Neuronal stem cell (in vitro differentiated cells): ENCODE data around the gene CTNNBIP1.
A peak's percentile ranks its signal among the peaks of the same experiment; 100 is the strongest.

Experiments used
- DNase-seq: peaks from one replicate; pipeline ENCODE4 v3.0.0-alpha.2; 2013; ENCODE audit warnings: low spot score
- H2AFZ ChIP-seq: one replicate; pipeline ENCODE4 v1.6.1; 2013; ENCODE audit warnings: mild to moderate bottlenecking, low read length, inconsistent platforms
- H2AK5ac ChIP-seq: 2 replicates; pipeline ENCODE4 v1.6.1; 2013; ENCODE audit warnings: low read depth, mild to moderate bottlenecking, inconsistent platforms, low read length, moderate library complexity, mixed read lengths
- H2BK120ac ChIP-seq: 2 replicates; pipeline ENCODE4 v1.6.1; 2013; ENCODE audit warnings: low read depth, mild to moderate bottlenecking, inconsistent platforms, low read length, moderate library complexity, mixed read lengths
- H2BK12ac ChIP-seq: one replicate; pipeline ENCODE4 v1.6.1; 2013; ENCODE audit warnings: low read length, inconsistent platforms
- H2BK15ac ChIP-seq: 2 replicates; pipeline ENCODE4 v1.6.1; 2013; ENCODE audit warnings: mild to moderate bottlenecking, low read length, inconsistent platforms, mixed read lengths
- H2BK5ac ChIP-seq: one replicate; pipeline ENCODE4 v1.6.1; 2013; ENCODE audit warnings: inconsistent platforms, mild to moderate bottlenecking, low read length, moderate library complexity
- H3K14ac ChIP-seq: one replicate; pipeline ENCODE4 v1.6.1; 2013; ENCODE audit warnings: low read length, inconsistent platforms
- H3K18ac ChIP-seq: 2 replicates; pipeline ENCODE4 v1.6.1; 2013; ENCODE audit warnings: low read length, inconsistent platforms
- H3K23ac ChIP-seq: 2 replicates; pipeline ENCODE4 v1.6.1; 2013; ENCODE audit warnings: low read depth, mild to moderate bottlenecking, mixed read lengths, low read length, inconsistent platforms; ENCODE audit not compliant: poor library complexity
- H3K27ac ChIP-seq: replicated peaks from 3 replicates; pipeline ENCODE4 v1.5.1; 2013; ENCODE audit warnings: low read length, inconsistent platforms
- H3K27me3 ChIP-seq, 3 experiments: 2 replicates each; pipeline ENCODE4 v1.6.1; 2013; ENCODE audit warnings: low read length in 3 of 3, mild to moderate bottlenecking in 2 of 3, inconsistent platforms in 1 of 3, low read depth in 1 of 3, mixed read lengths in 1 of 3, moderate library complexity in 1 of 3; ENCODE audit not compliant: control insufficient read depth in 3 of 3, insufficient read depth in 3 of 3
- H3K36me3 ChIP-seq, 2 donors: replicated peaks in 1 of 2; 2 replicates each; pipeline ENCODE4 v1.6.1; 2013; ENCODE audit warnings: low read length in 2 of 2; ENCODE audit not compliant: control insufficient read depth in 2 of 2, insufficient read depth in 2 of 2
- H3K4ac ChIP-seq: 2 replicates; pipeline ENCODE4 v1.6.1; 2013; ENCODE audit warnings: inconsistent platforms, mild to moderate bottlenecking, low read length, moderate library complexity
- H3K4me1 ChIP-seq, 2 donors: 1 replicate in 1 of 2; 2 replicates in 1 of 2; pipeline ENCODE4 v1.6.1; 2013; ENCODE audit warnings: low read length in 2 of 2, low read depth in 1 of 2; ENCODE audit not compliant: control insufficient read depth in 2 of 2, insufficient read depth in 1 of 2
- H3K4me2 ChIP-seq: one replicate; pipeline ENCODE4 v1.6.1; 2013; ENCODE audit warnings: mild to moderate bottlenecking, low read length, inconsistent platforms; ENCODE audit not compliant: insufficient read depth, poor library complexity, severe bottlenecking
- H3K4me3 ChIP-seq, 2 donors: 2 replicates each; pipeline ENCODE4 v1.5.1; 2013; ENCODE audit warnings: low read length in 2 of 2, mild to moderate bottlenecking in 2 of 2, inconsistent platforms in 1 of 2, moderate library complexity in 1 of 2
- H3K79me1 ChIP-seq: one replicate; pipeline ENCODE4 v1.6.1; 2013; ENCODE audit warnings: low read depth, mild to moderate bottlenecking, inconsistent platforms, low read length, moderate library complexity
- H3K9ac ChIP-seq: one replicate; pipeline ENCODE4 v1.6.1; 2013; ENCODE audit warnings: mild to moderate bottlenecking, low read depth, low read length, inconsistent platforms; ENCODE audit not compliant: poor library complexity
- H3K9me3 ChIP-seq, 2 donors: replicated peaks in 1 of 2; 2 replicates each; pipeline versions ENCODE3 to v1.6.1; 2013; ENCODE audit warnings: low read length in 2 of 2, mild to moderate bottlenecking in 2 of 2, inconsistent platforms in 1 of 2, low read depth in 1 of 2, mixed read lengths in 1 of 2, moderate library complexity in 1 of 2; ENCODE audit not compliant: control insufficient read depth in 2 of 2, insufficient read depth in 1 of 2
- H4K8ac ChIP-seq: one replicate; pipeline ENCODE4 v1.6.1; 2013; ENCODE audit warnings: low read depth, mild to moderate bottlenecking, inconsistent platforms, low read length, moderate library complexity
- H4K91ac ChIP-seq: one replicate; pipeline ENCODE4 v1.6.1; 2013; ENCODE audit warnings: low read length, low read depth, mild to moderate bottlenecking, inconsistent platforms; ENCODE audit not compliant: poor library complexity
- WGBS, 2 donors: extraction: QIAGEN DNeasy Blood & Tissue Kit; methylation state at CpG; one replicate each; pipeline ENCODE4 v1.1.7; 2013; ENCODE audit warnings: missing lambda C conversion rate in 2 of 2, mixed read lengths in 1 of 2; ENCODE audit not compliant: insufficient read length in 2 of 2, insufficient replicate concordance in 1 of 2; ENCODE audit errors: extremely low coverage in 2 of 2; 5-methylcytosine and 5-hydroxymethylcytosine counted together

The CTNNBIP1 gene

DNA sequence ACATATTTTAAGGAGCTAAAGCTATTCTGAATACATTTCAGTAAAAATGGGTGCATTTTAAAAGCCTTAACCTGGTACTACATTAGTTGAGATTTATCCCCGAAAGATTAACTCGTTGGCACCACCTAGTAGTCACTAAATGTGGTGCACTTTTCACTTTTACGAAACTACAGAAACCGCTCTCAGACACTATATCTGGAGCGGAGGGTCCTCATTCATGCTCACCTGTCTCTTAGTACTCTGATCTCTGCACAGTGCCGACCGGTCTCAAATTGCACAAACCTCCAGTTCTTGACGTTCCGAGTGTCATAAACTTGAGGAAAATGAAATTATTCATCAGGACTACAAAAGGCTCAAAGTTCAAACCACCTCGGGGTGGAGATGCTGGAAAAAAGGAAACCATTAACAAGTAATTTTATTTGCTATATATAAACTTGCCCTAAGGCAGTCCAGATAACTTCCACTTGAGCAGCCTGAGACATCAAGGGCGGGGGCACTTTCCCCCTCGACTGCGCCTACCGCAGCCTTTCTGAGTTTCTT lies 32.4 kb upstream of the CTNNBIP1 start:
- no peak for DNase-seq
- WGBS, 2 donors, result no CpG with 5 or more reads among the region's 14 CpGs
- no peak overlapping the region for H3K23ac ChIP-seq

DNA sequence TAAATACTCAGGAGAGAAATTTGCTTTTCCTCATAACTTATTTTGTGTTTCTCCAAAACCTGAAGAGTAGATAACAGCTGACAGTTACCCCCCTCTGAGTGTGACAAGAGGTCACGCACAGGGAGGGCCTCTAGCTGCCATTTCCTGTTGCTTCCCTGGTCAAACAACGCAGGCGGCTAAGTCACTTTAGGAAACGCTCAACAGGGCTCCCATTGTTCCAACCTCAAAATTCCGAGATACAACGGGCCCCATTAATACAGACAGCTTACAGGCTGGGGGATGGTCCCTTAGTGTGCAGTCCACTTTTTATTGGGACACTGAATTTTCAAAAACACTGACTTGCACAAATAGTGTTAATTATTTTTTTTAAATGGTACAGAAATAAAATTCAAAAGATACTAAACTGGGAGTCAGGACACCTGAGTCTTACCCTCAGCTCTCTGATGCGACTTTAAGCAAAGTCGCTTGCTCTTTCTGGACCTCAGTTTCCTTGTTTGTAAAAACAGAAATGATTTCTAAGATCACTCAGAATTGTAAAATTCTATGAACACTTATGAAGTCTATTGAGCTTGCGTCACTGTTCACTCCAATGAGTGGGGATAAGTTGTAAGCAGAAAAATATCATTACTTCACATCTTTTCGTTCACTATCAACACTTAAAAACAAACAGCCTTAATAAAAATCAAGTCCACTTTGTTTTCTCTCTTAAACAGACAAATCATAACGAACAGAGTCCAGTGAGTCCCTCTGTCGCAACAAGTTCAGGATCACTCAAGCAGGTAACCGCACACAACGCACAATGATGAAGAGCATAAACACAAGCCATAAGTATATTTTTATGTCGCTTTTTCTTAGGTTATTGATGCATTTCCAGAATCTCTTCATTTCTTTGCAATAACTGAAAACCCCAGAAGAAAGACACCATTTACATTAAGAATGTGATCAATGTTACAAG lies 19.6 kb upstream of the CTNNBIP1 start:
- Histone ChIP-seq H4K91ac (no peak overlapping the region), H3K27me3 (no peaks in the 10 kb centered on the region), H3K14ac (no peak overlapping the region), H3K18ac (no peak overlapping the region), H3K4me1 (peaks cover 8 to 30% of the 10 kb centered on the region in 2 donors), H3K23ac (no peak overlapping the region), H3K36me3 (peaks cover 2 to 45% of the 10 kb centered on the region in 2 donors), H2BK12ac (no peak overlapping the region), H2BK120ac (no peak overlapping the region), H2AFZ (no peak overlapping the region), H3K4me2 (no peak overlapping the region), H2BK5ac (no peak overlapping the region), H3K9ac (no peak overlapping the region), H3K79me1 (no peaks in the 10 kb centered on the region), H2BK15ac (no peak overlapping the region), H3K27ac (peak overlapping the region; percentile 16), H3K4me3 (no peak overlapping the region), H4K8ac (no peak overlapping the region), H2AK5ac (no peak overlapping the region), H3K9me3 (no peaks in the 10 kb centered on the region), H3K4ac (no peak overlapping the region)
- DNase-seq, result peak; percentile 52
- WGBS, 2 donors, result 100% methylated on average over 1 of the region's 15 CpGs

More for the DNA sequence above, 32.4 kb upstream of the CTNNBIP1 start:
- H3K18ac ChIP-seq, result no peak overlapping the region
- no peak overlapping the region for H3K4ac ChIP-seq
- H2BK15ac ChIP-seq, result no peak overlapping the region
- no peak overlapping the region for H2AK5ac ChIP-seq
- no peak overlapping the region for H2BK12ac ChIP-seq
- H3K4me3 ChIP-seq, result peak overlapping the region; percentile 89
- H3K27me3 ChIP-seq, result no peaks in the 10 kb centered on the region
- no peak overlapping the region for H4K91ac ChIP-seq
- H4K8ac ChIP-seq, result no peak overlapping the region
- no peaks in the 10 kb centered on the region for H3K79me1 ChIP-seq
- H2AFZ ChIP-seq, result peak overlapping the region; percentile 89
- peaks cover 0 to 24% of the 10 kb centered on the region in 2 donors for H3K36me3 ChIP-seq
- H3K27ac ChIP-seq, result peak overlapping the region; percentile 69
- H2BK5ac ChIP-seq, result no peak overlapping the region
- no peak overlapping the region for H2BK120ac ChIP-seq
- peak overlapping the region; percentile 75 for H3K9ac ChIP-seq
- no peak overlapping the region for H3K14ac ChIP-seq
- no peaks in the 10 kb centered on the region for H3K9me3 ChIP-seq
- no peaks in the 10 kb centered on the region for H3K4me1 ChIP-seq
- peak overlapping the region; percentile 67 for H3K4me2 ChIP-seq

DNA sequence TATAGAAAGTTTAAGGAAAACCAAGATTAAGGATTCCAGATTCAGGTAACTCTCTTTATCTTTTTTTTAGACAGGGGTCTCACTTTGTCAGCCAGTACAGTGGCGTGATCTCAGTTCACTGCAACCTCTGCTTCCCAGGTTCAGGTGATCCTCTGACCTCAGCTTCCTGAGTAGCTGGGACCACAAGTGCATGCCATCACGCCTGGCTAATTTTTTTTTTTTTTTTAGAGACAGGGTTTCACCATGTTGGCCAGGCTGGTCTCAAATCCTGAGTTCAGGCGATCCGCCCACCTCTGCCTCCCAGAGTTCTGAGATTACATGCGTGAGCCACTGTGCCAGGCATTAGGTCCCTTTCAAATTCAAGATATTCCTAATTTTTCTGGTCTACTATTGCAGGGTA lies 17.2 kb upstream of the CTNNBIP1 start:
- WGBS, 2 donors, result no CpG with 5 or more reads among the region's 5 CpGs
- no peak overlapping the region for H2AK5ac ChIP-seq
- H3K9me3 ChIP-seq, result no peaks in the 10 kb centered on the region
- no peak overlapping the region for H3K9ac ChIP-seq
- no peak overlapping the region for H4K8ac ChIP-seq
- H2AFZ ChIP-seq, result no peak overlapping the region
- H3K79me1 ChIP-seq, result no peaks in the 10 kb centered on the region
- H3K18ac ChIP-seq, result no peak overlapping the region
- no peak overlapping the region for H3K4me2 ChIP-seq
- no peak overlapping the region for H2BK15ac ChIP-seq
- peaks cover 11 to 40% of the 10 kb centered on the region in 2 donors for H3K4me1 ChIP-seq
- H3K36me3 ChIP-seq, result peaks cover 2 to 27% of the 10 kb centered on the region in 2 donors
- H3K14ac ChIP-seq, result no peak overlapping the region
- no peaks in the 10 kb centered on the region for H3K27me3 ChIP-seq
- peak overlapping the region; percentile 71 for H3K27ac ChIP-seq
- no peak overlapping the region for H3K4ac ChIP-seq
- no peak overlapping the region for H2BK5ac ChIP-seq
- no peak overlapping the region for H3K4me3 ChIP-seq
- H4K91ac ChIP-seq, result no peak overlapping the region
- H2BK12ac ChIP-seq, result no peak overlapping the region
- no peak for DNase-seq
- H2BK120ac ChIP-seq, result no peak overlapping the region
- no peak overlapping the region for H3K23ac ChIP-seq

DNA sequence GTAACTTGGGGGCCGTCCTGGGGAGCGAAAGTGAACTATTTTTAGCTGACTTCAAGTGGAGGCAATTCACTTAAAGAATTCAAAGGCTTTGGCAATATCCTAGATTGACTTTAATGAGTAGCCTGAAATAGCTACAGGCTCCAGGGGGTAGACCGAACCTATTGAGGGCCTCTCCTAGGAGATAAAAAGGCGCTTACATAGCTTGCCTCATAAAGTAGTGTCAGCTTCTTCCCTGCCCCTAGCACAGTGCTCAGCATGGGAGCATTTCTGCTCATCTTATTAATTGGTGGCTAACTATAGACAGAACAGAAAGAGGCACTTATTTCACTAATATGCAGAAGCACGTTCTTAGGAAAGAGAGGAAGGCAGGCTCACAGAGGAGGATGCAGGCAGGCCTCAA lies 12.3 kb upstream of the CTNNBIP1 start:
- peak overlapping the region; percentile 92 for H3K27ac ChIP-seq

More for the DNA sequence above, 12.3 kb upstream of the CTNNBIP1 start:
- DNase-seq, result peak; percentile 55
- Histone ChIP-seq H2BK15ac (no peak overlapping the region), H3K4me1 (peaks cover 13 to 24% of the 10 kb centered on the region in 2 donors), H2AFZ (no peak overlapping the region), H2BK5ac (no peak overlapping the region), H3K14ac (no peak overlapping the region), H3K4me3 (no peak overlapping the region), H3K27me3 (no peaks in the 10 kb centered on the region), H3K18ac (no peak overlapping the region), H3K79me1 (no peaks in the 10 kb centered on the region), H4K8ac (no peak overlapping the region), H2BK120ac (no peak overlapping the region), H3K4ac (no peak overlapping the region), H3K36me3 (no peaks in the 10 kb centered on the region), H3K9ac (no peak overlapping the region), H2AK5ac (no peak overlapping the region), H4K91ac (no peak overlapping the region), H3K23ac (no peak overlapping the region), H3K4me2 (peak overlapping the region; percentile 28), H3K9me3 (no peaks in the 10 kb centered on the region), H2BK12ac (no peak overlapping the region)
- no CpG with 5 or more reads among the region's 5 CpGs for WGBS, 2 donors
